ENCODE data around the gene HNF4A.
"Not testable (repeated sequence)": the region's sequence is repeated elsewhere in the genome, so short reads cannot be mapped to it uniquely, and the experiment has no call there.

Gene HNF4A

GRCh38 chr20:44447827-44448419 is 92.4 kb downstream of the HNF4A start:
- no peak for DNase-seq

DNA sequence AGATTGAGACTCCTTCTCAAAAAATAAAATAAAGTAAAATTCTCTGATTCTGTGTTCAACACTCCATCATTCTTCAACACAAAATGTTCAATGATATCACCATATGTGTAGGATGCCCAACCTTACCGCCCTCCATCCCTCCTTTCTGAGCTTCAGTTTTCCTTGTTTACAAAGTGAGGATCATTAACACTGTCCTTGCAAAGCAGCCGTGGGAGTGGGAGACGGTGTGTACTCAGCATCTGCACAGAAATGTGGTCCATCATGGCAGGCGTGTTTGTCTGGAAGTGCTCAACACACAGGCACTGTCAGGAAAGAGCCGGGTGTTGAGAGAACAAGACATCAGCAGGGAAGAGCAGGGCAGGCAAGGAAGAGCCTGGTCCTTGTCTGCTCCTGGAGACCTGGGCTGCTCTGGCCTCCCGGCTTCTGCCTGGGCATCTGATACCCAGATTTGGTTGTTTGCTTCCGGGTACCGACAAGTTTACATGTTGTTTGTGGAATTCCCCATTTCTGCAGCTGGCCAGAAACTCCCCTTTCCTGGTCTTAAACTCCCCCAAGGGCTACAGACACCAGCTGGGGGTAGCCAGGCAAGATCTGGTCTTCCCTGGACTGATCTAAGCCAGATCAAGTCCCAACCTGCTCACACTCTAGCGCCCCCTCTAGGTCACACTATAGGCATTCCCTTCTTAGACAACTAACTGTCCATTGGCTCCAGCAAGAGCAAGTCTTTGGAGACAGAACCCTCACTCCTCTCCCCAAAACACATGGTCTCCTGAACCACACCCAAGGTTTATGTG is 93.5 kb downstream of the HNF4A start:
- peak; percentile 67 for DNase-seq

DNA sequence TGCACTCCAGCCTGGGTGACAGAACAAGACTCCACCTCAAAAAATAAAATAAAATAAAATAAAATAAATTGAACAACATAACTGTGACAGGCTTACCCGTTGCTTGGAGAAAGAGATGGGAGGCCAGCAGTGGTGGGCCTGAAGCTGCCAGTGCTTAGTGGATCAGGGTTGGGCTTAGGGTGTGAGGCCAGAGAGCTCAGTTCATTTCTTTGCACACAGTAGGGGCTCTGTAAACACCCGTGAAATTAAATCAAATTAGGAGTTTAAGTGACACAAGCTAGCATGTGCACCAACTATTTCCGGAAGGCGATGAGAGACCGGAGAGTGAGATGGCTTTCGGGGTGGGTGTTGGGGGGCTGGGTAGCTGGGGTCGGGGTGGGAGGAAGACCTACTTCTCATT is 94.4 kb downstream of the HNF4A start:
- no peak for DNase-seq

DNA sequence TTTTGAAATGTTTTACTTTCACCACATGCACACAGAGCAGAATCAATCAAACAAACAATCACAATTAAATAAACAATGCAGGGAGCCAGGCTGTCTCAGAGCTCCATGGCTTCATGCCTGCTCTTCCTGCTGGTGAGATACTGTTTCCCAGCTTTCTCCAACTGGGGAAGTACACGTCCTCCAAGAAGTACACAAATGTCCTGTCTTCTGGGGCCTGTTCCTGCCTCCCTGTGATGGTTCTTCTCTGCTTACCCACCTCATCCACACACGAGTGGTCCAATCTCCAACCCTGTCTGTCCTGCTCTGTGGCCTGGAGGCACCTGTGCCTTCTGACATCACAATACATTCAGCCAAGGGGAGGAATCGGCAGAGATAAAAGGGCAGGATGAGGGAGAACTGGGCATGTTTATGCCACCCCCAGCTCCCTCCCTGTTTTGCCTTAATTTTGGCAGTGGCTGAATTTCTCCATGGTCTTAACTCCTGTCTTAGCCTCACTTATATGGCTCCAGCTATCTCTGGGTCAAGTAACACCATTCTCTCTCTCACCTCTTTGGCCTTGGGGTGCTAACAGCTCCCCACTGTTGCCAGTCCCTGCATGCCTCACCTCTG is 94.9 kb downstream of the HNF4A start:
- DNase-seq = no peak

- no peak for DNase-seq
Observed at GRCh38 chr20:44450903-44451450, 95.5 kb downstream of the HNF4A start.

DNA sequence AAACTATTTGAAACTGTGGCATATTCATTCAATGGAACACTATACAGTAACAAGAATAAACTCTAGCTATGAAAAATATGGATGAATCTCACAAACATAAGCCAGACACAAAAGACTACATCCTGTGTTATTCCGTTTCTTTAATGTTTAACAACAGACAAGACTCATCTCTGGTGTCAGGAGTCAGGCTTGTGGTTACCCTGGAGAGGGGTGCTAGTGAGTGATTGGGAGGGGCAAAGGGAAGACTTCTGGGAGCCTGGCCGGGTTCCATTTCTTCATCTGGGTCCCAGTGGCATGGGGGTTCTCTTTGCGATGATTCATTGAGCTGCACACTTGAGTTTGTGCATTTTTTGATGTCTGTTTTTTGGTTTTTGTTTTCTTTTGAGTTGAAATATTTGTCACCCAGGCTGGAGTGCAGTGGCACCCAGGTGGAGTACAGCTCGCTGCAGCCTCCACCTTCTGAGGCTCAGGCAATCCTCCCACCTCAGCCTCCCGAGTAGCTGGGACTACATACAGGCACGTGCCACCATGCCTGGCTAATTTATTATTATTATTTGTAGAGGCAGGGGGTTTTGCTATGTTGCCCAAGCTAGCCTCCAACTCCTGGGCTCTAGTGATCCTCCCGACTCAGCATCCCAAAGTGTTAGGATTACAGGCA is 98.9 kb downstream of the HNF4A start:
- no peak for DNase-seq

DNA sequence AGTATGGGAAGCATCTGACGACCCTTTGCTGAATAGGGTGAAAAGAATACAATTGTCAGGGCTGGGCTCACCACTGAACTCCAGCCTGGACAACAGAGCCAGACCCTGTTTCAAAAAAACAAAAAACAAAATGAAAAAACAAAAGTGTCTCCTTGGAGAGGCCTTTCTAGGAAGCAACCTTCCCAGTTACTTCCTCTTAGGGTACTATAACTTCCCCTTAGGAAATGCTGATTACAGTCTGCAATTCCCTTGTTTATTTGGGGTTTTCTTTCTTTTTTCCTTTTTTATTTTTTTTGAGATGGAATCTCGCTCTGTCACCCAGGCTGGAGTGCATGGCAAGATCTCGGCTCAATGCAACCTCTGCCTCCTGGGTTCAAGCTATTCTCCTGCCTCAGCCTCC is 99.6 kb downstream of the HNF4A start:
- no peak for DNase-seq

- DNase-seq = no peak
Observed at GRCh38 chr20:44456611-44457010, 101.1 kb downstream of the HNF4A start.

GRCh38 chr20:44457016-44457415 is 101.5 kb downstream of the HNF4A start:
- no peak for DNase-seq

DNA sequence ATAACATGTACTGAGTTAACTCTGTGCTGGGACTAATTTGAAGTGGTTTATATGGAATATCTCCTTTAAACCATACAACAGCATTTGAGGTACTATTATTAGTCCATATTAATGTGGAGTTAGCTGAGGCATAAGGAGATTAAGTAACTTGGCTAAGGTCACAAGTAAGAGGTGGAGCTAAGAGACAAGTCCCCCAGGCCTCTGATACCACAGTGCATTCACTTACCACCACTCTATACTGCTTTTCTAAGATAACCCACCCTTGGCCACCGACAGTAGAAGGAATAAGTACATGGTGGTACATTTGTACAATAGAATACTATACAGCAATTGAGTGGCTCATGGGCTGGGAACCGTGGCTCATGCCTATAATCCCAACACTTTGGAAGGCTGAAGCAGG is 103.8 kb downstream of the HNF4A start:
- no peak for DNase-seq

GRCh38 chr20:44460795-44461141 is 105.3 kb downstream of the HNF4A start:
- DNase-seq = peak; percentile 78

- DNase-seq = no peak
Observed at GRCh38 chr20:44461142-44461802, 105.8 kb downstream of the HNF4A start.

GRCh38 chr20:44461803-44462174 is 106.3 kb downstream of the HNF4A start:
- no peak for DNase-seq

DNA sequence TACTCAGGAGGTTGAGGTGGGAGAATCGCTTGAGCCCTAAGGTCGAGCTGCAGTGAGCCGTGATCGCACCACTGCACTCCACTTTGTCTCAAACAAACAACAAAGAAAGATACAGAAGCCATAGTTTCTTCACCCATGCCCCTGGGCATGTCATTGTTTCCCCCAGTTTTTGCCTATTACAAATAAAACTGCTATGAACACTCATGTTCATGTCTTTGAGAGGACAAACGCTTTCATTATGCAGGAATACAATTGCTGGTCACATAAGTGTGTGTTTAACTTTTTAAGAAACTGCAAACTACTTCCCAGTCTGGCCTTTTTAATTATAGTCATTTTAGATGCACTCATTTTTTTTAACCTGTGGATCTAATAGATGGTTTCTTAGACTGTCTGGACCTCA is 108.0 kb downstream of the HNF4A start:
- no peak for DNase-seq

DNA sequence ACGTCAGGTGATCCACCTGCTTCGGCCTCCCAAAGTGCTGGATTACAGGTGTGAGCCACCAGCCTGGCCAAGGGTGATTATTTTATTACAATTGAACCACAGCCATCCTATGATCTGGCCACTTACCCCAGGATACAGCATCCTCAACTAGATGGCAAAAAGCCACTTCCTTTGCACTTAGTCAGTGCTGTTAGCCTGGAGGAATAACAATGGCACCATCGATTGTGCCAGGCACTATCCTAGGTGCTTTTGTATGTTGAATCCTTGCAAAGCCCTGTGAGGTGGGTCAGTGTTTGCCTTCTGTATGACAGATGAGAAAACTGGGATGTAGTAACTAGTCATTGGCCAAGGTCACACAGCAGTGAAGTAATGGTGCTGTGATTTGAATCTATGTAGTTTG is 109.0 kb downstream of the HNF4A start:
- no peak for DNase-seq

DNA sequence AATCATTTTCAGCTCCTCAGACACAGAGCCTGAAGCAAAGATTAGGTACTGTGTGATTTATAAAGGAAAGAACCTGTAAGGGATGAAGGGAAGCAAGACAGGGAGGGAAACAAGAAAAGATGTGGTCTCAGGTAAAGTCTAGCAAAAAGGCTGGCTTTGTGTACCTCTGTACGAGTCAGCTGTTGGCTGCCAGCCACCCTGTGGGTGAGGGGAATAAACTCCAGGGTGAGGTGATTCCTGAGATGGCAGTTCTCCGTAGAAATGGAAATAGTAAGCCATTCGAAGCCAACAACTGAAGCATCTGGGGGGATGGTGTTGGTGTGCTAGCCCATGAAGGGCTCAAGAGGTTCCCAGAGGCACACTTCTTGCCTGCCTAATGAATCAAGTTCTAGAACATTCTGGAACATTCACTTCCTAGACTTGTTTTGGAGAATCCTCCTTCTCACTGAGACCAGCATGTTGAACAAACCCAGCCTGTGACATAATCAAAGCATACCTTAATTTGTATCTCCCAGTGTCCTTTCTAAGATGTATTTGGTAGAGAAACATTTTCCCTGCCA is 109.6 kb downstream of the HNF4A start:
- DNase-seq = no peak

DNA sequence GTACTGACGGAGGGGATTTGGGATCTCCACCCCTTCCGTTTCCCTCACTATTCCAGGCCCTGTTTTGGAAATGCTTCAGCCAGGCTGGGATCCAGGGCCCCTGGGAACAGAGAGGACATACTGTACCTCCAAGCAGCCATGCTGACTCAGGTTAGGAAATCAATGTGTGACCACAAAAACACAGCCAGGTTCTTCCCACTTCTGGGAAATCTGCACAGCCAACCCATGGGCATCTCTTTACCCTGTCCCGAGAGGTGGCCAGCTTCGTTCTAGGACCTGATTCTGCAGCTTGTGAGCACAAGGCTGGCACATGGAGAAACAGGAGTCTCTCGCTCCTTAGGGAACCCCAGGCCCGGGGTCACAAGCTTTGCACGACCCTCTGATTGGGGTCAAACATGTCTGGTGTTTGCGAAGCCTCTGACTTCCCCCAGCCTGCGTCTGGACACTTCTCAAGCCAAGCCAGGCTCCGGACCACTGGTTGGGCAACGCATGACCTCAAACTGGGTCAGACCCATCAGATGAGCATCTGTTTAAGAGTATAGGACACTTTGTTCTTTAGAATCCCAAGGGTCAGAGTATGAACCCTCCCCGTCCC is 111.9 kb downstream of the HNF4A start:
- DNase-seq = no peak

GRCh38 chr20:44468044-44468782 is 112.7 kb downstream of the HNF4A start:
- DNase-seq = no peak

DNA sequence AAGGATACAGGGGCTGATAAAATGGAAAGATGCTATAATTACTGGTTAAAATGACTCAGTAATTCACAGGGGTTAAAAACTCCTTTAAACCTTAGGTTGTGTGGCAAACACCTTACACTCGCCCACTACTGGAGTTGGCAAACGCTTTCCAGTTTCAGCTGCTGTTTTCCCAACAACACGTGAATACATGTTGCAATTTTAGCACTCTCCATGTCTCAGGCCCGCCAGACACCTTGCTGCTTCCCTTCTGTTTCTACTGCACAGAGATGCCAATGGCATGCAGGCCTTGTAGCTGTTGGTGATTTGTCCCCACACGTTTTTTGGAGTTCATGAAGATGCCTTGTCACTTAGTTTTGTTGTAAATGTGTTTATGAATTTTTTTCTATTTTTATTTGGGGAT is 114.8 kb downstream of the HNF4A start:
- DNase-seq = no peak

GRCh38 chr20:44471481-44471882 is 116.0 kb downstream of the HNF4A start:
- DNase-seq = peak; percentile 40

- DNase-seq = not testable (repeated sequence)
Observed at GRCh38 chr20:44472283-44472682, 116.8 kb downstream of the HNF4A start.

DNA sequence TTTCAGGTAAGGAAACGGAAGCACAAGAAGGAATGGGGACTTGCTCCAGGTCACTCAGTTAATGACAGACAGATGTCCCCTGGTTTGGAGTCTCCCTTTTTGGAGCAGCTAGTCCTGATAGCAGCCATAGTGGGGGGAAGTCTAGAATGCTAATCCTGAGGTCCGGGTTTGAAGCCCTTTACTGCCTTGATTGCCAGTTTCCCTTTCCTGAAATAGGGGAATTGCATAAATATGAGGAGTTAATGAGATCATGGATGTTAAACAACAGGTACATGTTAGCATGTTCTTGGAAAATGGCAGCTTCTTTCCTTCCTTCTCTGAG is 119.8 kb downstream of the HNF4A start:
- peak; percentile 62 for DNase-seq

Measured in DMS53 (cell line).